ENCODE results near the gene CASKIN1.
"Not testable (repeated sequence)": the region's sequence is repeated elsewhere in the genome, so short reads cannot be mapped to it uniquely, and the experiment has no call there.

Gene CASKIN1, protein sequence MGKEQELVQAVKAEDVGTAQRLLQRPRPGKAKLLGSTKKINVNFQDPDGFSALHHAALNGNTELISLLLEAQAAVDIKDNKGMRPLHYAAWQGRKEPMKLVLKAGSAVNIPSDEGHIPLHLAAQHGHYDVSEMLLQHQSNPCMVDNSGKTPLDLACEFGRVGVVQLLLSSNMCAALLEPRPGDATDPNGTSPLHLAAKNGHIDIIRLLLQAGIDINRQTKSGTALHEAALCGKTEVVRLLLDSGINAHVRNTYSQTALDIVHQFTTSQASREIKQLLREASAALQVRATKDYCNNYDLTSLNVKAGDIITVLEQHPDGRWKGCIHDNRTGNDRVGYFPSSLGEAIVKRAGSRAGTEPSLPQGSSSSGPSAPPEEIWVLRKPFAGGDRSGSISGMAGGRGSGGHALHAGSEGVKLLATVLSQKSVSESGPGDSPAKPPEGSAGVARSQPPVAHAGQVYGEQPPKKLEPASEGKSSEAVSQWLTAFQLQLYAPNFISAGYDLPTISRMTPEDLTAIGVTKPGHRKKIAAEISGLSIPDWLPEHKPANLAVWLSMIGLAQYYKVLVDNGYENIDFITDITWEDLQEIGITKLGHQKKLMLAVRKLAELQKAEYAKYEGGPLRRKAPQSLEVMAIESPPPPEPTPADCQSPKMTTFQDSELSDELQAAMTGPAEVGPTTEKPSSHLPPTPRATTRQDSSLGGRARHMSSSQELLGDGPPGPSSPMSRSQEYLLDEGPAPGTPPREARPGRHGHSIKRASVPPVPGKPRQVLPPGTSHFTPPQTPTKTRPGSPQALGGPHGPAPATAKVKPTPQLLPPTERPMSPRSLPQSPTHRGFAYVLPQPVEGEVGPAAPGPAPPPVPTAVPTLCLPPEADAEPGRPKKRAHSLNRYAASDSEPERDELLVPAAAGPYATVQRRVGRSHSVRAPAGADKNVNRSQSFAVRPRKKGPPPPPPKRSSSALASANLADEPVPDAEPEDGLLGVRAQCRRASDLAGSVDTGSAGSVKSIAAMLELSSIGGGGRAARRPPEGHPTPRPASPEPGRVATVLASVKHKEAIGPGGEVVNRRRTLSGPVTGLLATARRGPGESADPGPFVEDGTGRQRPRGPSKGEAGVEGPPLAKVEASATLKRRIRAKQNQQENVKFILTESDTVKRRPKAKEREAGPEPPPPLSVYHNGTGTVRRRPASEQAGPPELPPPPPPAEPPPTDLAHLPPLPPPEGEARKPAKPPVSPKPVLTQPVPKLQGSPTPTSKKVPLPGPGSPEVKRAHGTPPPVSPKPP (N-terminal part only)

DNA sequence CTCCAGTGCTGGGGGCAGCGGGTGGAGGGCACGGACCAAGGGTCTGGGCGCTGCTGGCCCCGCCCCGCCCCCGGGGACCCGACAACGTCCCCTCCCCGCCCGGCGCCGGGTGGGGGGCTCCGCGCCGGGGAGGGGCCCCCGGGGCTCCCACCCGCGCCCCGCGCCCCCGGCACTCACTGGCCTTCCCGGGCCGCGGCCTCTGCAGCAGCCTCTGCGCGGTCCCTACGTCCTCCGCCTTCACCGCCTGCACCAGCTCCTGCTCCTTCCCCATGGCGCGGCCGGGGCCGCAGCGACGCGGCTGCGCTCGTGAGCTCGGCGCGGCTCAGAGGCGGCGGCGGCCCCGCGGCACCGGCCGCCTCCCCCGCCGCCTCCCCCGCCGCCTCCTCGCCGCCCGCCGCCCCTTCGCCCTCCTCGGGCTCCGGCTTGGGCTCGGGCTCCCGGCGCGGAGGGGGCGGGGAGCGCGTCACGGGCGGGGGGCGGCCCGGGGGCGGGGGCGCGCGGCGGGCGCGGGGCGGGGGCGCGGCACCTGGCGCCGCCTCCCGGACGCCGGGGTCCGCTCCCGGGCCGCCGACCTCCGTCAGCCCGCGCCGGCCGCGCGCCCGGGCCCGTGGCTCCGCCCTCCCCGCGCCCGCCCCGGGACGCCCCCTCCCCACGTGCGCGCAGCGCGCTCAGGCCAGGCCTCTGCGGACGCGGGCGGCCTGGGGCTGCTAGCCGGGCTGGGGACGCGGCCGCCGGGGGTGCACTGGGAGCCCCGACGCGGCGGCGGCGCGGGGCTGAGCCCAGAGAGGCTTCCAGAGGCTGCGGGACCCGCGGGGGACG, at the start of gene CASKIN1:
Gene CASKIN1 (minus strand): TSS at position 444 of the 819 bp plus-strand sequence. CDS start 173 bp downstream, at position 271.
- DNase-seq, result no peak

DNA sequence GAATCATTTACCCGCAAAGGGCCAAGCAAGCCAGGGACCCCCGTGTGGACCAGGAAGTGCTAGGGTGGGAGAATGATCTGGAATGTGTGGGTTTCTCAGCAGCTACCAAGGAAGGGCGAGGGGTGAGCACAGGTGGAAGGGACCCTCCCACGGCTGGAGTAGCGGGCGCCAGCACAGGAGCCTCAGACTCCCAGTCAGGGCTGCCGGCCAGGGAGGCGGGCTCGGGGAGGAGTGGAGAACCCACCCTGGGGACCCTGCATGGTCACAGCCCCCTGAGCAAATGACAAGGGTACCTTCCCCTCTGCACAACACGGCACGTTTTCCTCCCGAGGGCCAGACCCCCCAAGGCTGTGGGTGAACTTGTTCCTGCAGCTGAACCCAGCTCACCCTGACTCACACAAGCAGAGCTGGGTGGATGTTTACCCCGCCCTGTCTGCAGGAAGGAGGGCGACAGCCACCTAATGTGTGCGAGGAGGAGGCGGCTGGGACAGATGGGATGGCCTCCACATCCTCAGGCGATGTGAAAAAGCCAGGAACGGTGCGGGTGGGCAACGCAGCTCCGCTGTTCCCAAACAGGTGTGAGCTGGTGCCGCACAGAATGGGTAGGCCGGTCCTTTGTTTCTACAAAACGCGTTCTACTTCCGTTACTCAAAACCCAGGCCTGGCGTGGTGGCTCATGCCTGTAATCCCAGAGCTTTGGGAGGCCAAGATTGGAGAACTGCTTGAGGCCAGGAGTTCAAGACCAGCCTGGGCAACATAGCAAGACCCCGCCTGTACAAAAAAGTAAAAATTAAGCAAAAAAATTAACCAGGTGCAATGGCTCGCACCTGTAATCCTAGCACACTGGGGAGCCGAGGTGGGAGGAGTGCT, 48.8 kb upstream of the CASKIN1 start:
- no peak for DNase-seq

GRCh38 chr16:2244301-2244700, 47.9 kb upstream of the CASKIN1 start:
- DNase-seq, result no peak

- no peak for DNase-seq
Observed at GRCh38 chr16:2243781-2244180, 47.4 kb upstream of the CASKIN1 start.

DNA sequence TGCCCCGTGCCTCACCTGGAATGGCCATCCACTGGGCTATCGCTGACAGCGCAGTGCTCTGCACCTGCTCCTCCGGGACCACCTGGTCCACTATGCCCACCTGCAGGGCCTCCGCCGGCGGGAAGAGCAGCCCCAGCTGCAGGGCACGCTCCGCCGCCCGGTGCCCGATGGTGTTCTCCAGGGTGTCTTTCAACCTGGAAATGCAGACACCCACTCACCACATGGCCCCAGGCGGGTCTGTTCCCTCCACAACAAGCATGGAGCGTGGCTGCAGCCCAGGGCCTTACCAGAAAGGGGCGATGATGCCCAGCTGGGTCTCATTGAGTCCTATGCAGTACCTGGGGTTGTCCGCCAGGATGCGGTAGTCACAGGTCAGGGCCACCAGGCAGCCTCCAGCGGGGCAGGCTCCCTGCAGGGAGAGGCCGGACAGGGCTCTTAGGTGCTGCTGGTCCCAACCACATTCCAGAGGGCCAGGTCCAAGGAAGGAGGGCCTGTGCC, 46.7 kb upstream of the CASKIN1 start:
- DNase-seq, result no peak

- no peak for DNase-seq
Observed at GRCh38 chr16:2242598-2242997, 46.2 kb upstream of the CASKIN1 start.

- not testable (repeated sequence) for DNase-seq
Observed at GRCh38 chr16:2240331-2240730, 43.9 kb upstream of the CASKIN1 start.

DNA sequence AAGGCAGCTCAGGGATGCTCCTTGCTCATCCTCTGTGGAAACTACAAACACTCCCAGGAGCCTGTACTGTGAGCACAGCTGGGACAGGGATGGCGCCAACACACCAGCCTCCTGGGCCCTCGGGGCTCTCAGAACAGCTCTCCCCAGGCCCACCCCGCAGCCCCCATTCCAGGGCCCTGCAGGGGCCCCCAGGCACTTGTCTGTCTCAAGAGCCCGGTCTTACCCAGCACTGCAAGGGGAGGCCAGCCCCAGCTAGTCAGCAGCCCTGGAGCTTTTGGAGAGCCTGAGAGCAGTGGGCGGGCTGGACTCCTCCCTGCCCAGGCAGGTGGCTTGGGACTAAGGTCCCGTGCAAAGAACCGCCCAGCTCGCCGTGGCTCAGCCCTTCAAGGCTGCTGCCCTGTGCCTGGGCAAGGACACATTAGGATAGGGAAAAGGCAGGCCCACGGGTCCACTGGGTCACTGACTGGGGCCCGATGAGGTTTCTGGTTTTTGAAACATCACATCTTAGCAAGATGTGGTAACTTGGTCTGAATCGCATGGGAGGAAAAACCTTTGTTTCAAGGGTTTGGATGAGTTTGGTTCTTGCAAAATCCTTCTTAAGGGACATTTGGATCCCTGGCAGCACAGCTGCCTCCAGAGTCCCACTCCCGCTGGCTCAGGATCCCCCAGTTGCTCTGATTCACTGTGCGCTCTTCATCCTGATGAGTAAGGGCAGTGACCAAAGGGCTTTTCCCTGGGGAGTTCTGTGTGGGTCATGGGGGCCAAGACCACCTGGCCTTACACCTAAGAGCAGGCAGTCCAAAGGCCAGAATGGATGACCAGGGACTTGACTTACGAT, 42.7 kb upstream of the CASKIN1 start:
- no peak for DNase-seq

- no peak for DNase-seq
Observed at GRCh38 chr16:2238150-2238837, 41.9 kb upstream of the CASKIN1 start.

DNA sequence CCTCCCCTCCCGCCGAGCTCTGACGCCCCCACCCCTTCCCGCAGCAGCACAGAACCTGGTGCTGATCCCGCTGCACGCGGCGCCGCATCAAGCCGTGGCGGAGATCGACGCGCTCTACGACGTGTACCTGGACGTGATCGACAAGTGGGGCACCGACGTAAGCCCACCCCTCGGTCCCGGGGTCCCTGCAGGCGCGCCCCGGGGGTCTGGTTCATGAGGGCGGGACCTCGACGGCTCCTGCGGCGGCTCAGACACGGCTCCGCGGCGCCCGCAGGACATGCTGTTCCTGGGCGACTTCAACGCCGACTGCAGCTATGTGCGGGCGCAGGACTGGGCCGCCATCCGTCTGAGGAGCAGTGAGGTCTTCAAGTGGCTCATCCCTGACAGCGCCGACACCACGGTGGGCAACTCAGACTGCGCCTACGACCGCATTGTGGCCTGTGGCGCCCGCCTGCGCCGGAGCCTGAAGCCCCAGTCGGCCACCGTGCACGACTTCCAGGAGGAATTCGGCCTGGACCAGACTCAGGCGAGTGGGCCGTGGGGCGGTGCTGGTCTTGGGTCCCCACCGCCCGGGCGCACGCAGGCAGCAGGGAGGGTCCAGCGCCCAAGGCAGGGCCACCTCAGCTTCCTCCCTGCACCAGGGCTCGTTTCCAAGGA, 41.2 kb upstream of the CASKIN1 start:
- no peak for DNase-seq

DNA sequence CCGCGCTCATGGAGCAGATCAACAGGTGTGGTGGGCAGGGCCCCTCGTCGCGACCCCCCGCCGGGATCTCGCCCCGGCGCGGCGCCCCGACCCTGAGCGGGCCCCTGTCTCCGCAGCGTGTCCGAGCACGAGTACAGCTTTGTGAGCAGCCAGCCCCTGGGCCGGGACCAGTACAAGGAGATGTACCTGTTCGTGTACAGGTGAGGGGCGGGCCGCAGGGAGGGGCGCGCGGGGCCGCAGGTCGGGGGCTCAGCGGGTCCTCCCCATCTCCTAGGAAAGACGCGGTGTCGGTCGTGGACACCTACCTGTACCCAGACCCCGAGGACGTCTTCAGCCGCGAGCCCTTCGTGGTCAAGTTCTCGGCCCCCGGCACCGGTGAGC, 40.7 kb upstream of the CASKIN1 start:
- no peak for DNase-seq

GRCh38 chr16:2236337-2237101, 40.1 kb upstream of the CASKIN1 start, which contains the start of gene DNASE1L2:
DNASE1L2 (plus strand) TSS chr16:2236444; CDS start chr16:2236817, 373 bp downstream.
- no peak for DNase-seq

GRCh38 chr16:2235695-2236336, 39.4 kb upstream of the CASKIN1 start:
- no peak for DNase-seq

GRCh38 chr16:2235234-2235651, 38.8 kb upstream of the CASKIN1 start:
- no peak for DNase-seq

DNA sequence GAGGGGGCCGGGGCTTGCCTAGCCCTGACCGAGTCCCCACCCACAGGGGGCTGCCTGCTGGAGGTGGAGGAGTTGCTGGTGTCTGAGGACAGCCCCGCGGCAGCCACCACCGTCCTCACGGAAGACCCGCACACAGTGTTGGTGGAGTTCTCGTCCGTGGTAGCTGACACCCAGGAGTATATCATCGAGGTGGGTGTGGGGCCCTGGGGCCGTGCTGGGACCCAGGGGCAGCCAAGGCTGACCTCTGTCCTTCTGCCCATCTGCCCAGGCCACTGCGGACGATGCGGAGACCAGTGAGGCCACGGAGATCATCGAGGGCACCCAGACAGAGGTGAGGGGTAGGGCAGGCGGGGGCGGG, 38.4 kb upstream of the CASKIN1 start:
- no peak for DNase-seq

DNA sequence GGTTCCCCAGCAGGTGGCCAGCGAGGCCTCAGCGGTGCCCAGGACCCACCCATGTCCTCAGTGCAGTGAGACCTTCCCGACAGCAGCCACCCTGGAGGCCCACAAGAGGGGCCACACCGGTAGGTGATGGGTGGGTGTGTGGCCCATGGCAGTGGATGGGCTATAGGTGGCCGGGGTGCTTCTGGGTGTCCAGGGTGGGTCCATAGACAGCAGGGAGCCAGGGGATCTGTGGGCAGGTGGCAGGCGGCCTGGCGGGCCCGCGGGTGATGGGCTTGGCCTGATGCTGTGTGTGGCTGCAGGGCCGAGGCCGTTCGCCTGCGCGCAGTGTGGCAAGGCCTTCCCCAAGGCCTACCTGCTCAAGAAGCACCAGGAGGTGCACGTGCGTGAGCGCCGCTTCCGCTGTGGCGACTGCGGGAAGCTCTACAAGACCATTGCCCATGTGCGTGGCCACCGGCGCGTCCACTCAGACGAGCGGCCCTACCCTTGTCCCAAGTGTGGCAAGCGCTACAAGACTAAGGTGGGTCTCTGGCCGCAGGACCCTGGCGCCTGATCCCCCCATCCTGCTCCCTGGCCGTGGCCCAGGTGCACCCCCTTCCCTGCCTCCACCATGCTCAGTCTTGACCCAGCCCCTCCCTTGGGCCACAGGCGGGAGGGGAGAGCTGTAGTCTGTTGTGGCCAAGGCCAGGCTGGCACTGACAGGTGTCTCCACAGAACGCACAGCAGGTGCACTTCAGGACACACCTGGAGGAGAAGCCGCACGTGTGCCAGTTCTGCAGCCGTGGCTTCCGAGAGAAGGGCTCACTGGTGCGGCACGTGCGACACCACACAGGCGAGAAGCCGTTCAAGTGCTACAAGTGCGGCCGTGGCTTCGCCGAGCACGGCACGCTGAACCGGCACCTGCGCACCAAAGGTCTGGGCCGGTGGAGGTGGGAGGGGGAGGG, 37.7 kb upstream of the CASKIN1 start:
- DNase-seq, result no peak
